ENCODE results near the gene PSMC2.
"Not testable (repeated sequence)": the region's sequence is repeated elsewhere in the genome, so short reads cannot be mapped to it uniquely, and the experiment has no call there.

The PSMC2 gene

DNA sequence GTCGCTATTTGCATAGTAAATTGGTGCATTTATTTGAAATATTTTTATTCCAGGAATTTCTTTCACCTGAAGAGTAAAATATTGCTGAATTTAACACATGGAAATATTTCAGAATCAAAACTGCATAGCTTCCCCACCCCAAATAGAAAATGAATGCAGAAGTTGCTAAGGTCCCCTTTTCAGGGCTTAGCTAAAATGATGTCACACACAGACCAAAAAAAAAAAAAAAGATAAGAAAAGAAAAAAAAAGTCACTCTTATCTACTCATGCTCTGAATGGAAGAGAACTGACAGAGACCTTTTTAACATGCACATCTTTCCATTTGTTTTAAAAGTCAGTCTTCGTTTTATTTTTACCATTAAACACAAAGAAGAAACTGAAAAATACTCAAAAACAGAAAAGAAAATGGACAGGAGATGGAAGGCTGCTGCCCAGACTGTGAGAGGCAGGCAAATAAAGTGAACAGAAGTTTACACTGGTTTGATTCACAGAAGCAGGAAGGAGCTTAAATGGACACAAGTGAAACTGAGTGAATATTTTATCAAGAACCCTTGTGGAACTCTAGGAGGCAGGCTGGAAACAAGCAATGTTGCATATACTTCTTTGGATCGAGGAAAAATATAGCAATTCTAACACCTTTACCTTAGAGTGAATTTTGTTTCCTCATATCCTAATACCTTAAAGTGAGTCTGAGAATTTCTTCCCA is 32.0 kb downstream of the PSMC2 start:
- DNase-seq (ENCODE audit: low read depth) = no peak

DNA sequence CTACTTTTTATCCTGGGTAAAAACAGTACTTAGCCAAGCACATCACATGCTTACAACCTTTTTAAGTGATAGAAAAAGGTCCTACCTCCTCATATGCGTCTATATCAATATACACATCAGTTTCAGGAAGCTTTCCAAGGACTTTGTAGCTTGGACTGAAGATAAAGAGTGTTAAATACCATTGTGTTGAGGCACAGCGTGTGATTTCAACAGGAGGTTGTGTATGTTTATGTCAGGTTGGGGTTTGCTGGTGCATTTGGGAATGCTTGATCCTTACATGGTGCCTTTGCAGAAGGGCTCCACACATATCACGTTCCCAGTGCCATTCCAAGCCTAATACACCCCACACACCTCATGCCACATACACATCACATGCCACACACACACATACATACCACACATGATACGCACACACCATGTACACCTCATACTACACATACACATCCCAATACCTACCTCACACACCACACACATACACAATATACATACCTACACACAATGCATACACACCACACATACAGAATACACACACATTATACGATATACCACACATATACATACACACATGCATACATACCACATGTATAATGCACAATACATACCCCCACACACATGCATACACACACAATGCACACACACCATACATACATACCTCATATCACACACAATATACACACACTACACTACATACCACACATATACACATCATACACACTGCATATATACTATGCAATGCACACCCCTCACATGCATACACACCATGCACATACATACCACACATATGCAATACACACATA is 33.1 kb downstream of the PSMC2 start:
- DNase-seq (ENCODE audit: low read depth) = no peak

DNA sequence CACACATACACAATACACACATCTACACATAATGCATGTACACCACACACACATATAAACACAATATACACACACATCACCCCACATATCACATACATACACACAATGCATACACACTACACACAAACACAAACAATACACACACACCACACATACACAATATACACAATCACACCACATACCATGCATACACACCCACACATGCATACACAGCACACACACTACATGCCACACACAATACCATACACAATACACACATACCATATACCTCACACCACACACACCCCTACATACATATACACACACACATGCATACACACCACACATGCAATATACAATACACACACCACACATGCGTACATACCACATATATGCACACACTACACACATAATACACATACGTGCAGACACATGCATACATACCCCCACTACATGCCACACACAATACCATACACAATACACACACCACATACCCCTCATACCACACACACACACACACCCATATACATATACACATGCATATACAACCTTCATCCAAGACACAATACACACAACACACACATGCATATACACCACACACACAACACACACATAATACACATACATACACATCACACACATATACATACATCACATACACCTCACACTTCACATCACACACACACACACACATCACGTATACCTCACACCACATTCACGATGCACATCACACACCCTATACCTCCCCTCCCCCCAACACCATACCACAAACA is 34.0 kb downstream of the PSMC2 start:
- no peak for DNase-seq (ENCODE audit: low read depth)

GRCh38 chr7:103382032-103382402 is 34.6 kb downstream of the PSMC2 start:
- DNase-seq (ENCODE audit: low read depth) = no peak

DNA sequence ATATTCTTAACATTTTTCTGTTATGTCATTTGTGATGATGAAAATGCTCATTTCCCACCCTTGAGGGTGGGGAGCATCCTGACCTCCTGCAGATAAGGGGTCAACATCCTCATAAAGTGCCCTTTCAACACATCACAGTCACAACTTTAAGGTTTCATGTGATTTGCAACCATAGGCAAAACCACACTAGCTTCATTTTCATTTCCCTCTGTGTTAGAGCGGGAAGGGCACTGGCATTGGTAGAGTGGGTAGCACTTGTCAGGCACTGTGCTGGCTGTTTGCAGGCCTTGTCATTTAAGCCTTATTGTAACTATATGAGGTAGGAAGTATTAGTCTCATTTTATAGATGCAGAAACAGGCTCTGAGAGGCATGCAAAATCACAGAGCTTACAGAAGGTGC is 39.8 kb downstream of the PSMC2 start:
- DNase-seq (ENCODE audit: low read depth) = no peak

GRCh38 chr7:103388469-103389140 is 41.2 kb downstream of the PSMC2 start:
- no peak for DNase-seq (ENCODE audit: low read depth)

DNA sequence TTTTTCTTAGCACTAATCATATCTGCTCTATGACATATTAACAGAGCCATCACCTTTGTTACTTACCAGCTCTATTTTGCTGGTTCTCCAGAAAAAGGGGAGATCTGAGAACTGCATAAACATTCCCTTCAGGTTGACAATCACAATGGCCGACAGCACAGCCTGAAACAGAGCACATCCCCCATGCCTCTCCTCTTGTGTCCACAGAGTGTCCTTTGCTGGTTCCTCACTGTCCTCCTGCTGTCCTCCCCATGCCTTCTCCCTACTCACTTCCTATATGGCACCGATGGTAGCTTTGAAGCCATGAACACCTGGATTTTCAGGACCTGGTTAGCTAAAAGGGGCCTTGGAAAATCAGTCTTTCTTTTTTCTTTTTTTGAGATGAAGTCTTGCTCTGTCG is 41.8 kb downstream of the PSMC2 start:
- DNase-seq (ENCODE audit: low read depth) = no peak

DNA sequence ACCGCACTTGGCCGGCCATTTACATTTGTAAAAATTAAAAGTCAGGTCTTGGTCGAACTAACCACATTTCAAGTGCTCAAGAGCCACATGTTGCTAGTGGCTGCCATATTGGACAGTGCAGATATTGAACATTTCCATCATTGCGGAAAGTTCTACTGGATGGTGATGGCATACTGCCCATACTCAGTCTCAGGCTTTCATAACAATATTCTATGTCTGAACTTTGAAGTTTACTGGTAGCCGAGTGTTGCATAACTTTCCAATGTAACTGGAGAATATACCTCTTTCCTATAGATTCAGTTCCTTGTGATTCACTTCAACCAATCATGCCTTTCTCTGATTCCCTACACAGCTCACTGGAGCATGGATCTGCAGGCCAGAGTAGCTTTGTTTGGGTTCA is 43.7 kb downstream of the PSMC2 start:
- DNase-seq (ENCODE audit: low read depth) = no peak

DNA sequence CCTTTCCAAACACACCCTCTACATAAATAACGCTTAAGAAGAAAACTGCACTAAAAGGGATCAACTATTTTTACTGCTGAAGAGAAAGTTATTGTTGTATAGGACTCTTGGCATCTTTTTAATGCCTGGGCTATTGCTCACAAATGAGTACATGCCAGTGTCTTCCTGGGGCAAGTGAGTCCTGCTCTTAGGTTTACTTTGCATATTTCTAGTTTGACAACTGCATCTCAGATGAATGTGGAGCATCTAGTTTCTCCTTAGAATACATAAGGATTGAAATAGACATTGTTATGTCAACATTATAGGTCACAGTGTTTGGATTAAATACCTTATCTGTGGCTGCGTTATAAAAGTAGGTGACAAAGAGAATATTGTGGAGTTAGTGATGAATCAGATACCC is 44.5 kb downstream of the PSMC2 start:
- DNase-seq (ENCODE audit: low read depth) = no peak

- no peak for DNase-seq (ENCODE audit: low read depth)
Observed at GRCh38 chr7:103394566-103394965, 47.1 kb downstream of the PSMC2 start.

DNA sequence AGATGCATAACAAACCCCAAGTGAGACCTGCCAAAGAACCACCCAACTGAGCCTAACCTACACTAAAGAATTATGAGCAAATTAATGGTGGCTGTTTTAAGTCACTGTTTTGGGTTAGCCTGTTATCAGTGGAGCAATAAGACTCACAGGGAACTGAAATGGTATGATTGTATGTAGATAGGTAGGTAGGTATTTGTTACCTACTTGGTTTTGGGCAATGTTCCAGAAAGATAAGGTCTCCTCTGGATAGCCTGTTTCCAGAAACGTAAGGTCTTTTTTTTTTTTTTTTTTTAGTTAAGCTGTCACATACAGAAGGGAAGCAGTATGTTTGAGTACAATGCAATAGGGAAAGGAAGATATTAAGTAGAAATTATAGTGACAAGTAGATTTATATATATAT is 47.6 kb downstream of the PSMC2 start:
- DNase-seq (ENCODE audit: low read depth) = no peak

DNA sequence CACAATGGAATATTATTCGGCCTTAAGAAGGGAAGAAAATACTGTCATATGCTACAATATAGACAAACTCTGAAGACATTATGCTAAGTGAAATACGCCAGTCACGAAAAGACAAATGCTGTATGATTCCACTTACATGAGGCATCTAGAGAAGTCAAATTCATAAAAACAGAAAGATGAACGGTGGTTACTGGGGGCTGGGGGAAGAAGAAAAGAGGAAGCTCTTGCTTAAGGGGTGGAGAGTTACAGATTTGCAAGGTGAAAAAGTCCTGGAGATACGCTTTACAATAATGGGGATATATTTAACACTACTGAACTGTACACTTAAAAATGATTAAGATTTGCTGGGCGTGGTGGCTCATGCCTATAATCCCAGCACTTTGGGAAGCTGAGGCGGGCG is 49.0 kb downstream of the PSMC2 start:
- DNase-seq (ENCODE audit: low read depth) = no peak

DNA sequence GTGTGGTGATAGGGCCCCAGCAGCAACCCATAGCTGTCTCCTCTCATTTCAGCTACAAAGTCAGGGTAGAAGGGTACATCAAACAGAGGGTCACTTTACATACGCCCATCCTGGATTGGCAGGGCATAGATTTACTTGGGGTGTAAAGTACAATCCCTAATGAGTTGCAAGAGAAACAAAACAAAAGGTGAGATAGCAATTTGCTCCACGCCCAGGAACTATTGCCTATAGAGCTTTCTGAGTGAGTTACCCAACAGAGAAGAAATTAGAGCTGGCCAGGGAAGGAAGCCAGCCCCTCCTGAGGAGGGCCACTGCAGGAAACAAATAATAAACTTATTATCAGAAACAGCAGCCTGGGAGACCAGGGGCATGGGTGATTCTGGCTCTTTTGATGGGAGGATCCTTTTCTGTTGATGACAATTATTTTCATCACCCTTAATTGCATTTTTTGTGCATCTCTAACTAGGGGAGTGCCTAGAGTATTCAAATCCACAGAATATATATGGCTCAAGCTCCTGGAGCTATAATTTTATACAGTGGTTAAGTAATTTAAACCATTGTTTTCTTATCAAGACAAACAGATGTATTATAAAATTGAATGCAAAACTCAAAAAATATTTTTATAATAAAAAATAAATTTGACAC is 51.2 kb downstream of the PSMC2 start:
- DNase-seq (ENCODE audit: low read depth) = no peak

- DNase-seq (ENCODE audit: low read depth) = not testable (repeated sequence)
Observed at GRCh38 chr7:103399687-103400086, 52.2 kb downstream of the PSMC2 start.

GRCh38 chr7:103405789-103406613 is 58.6 kb downstream of the PSMC2 start:
- DNase-seq (ENCODE audit: low read depth) = not testable (repeated sequence)

GRCh38 chr7:103412151-103412550 is 64.7 kb downstream of the PSMC2 start:
- DNase-seq (ENCODE audit: low read depth) = no peak

DNA sequence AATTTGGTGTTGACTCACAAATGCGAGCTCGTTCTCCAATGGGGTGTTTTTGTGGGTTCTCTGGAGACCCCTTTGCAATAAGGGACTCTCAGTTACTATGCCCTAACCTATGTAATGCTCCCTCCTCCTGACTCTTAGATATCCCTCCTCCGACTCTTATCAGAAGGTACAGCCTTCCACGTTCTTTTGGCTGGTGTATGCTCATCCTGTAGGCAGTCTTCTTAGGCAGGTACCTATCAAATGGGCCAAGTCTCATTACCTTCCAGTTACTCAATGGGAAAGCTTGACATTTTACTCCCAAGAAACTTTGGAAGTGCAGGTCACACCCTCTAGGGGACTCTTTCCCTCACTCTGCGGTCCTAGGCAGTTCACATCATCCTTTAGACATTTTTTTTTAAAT is 66.0 kb downstream of the PSMC2 start:
- no peak for DNase-seq (ENCODE audit: low read depth)

GRCh38 chr7:103418241-103418640 is 70.8 kb downstream of the PSMC2 start:
- no peak for DNase-seq (ENCODE audit: low read depth)
